ENCODE results near the gene APOL5. TPM values are rescaled to one million over a fixed set of nuclear protein-coding genes. Genes with fewer than 3 reads are reported as not detected.

Gene APOL5
- total RNA-seq, 1 experiment from 2014 or later: not detected

DNA sequence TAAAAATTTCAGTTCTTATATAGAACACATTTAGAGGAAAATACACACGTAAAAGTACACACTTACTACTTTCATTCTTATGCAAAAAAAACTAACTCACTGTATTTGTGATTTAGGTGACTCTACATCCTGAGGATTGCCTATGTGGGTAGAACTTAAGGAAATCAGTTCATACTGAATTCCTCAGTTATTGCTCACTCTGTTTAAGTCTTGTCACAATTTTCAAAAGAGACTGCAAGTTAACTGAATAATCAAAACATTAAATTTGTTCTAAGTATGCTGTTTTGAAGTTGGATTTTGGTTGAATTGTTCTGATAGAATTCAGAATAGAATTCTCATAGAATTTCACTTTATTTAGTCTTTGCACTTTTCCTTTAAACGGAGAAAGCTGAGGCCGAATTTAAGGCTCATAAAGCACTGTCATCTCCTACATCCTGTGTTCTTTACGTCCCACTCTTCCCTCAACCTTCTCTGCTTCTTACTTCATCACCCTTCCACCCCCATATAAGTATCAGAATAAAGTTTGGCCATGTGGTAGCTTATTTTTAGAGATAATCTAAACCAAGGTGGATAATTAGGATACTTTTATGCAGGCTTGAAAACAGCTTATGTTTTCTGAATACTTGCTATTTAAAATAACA, 59.8 kb downstream of the APOL5 start:
- H3K4me2 ChIP-seq: peak overlapping the region; percentile 5; the same call in 1 of the 2 replicates
- DNase-seq: peak in 1 of 2 experiments; percentile 79
- H3F3A ChIP-seq (ENCODE audit: insufficient read depth, low read depth): peaks cover 21% of the 10 kb centered on the region
- intact Hi-C loops (cut with micrococcal nuclease; ENCODE audit: unreplicated experiment): no loop called here
- TF ChIP-seq, protein P1, sequence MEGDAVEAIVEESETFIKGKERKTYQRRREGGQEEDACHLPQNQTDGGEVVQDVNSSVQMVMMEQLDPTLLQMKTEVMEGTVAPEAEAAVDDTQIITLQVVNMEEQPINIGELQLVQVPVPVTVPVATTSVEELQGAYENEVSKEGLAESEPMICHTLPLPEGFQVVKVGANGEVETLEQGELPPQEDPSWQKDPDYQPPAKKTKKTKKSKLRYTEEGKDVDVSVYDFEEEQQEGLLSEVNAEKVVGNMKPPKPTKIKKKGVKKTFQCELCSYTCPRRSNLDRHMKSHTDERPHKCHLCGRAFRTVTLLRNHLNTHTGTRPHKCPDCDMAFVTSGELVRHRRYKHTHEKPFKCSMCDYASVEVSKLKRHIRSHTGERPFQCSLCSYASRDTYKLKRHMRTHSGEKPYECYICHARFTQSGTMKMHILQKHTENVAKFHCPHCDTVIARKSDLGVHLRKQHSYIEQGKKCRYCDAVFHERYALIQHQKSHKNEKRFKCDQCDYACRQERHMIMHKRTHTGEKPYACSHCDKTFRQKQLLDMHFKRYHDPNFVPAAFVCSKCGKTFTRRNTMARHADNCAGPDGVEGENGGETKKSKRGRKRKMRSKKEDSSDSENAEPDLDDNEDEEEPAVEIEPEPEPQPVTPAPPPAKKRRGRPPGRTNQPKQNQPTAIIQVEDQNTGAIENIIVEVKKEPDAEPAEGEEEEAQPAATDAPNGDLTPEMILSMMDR (conservative IDR thresholded peaks at IDR 0.05): no peak
- no peaks in the 10 kb centered on the region for H3K9me3 ChIP-seq (ENCODE audit: insufficient read depth, low read depth)
- H3K4me3 ChIP-seq: no peak overlapping the region
- peaks cover 57% of the 10 kb centered on the region for H3K79me2 ChIP-seq (ENCODE audit: low read depth)
- H3K4me1 ChIP-seq (replicated peaks; ENCODE audit: insufficient read depth): peaks cover 20% of the 10 kb centered on the region
- CTCF ChIA-PET: no interaction called here
- BruUV-seq (replicated peaks): no TSS peak
- H3K36me3 ChIP-seq (ENCODE audit: low read depth): peaks cover 27% of the 10 kb centered on the region
- POLR2A ChIA-PET (ENCODE audit: unreplicated experiment): interaction anchor here (0.7 kb wide), 1 partner anchor 35 kb away, joined by 3 read pairs; no protein-coding TSS in a partner anchor
- no peaks in the 10 kb centered on the region for H3K27me3 ChIP-seq (ENCODE audit: insufficient read depth, low read depth)
- H3K9me2 ChIP-seq (ENCODE audit: insufficient read depth): no peaks in the 10 kb centered on the region
- no peak overlapping the region for H2AFZ ChIP-seq
- peak overlapping the region; percentile 65 for H3K27ac ChIP-seq
- H4K20me1 ChIP-seq (ENCODE audit: insufficient read depth): no peaks in the 10 kb centered on the region

Other genes with a start within 250 kb of the APOL5 start
- 0.70 and 0.95 TPM in 2 replicates for gene RASD2, start 177.0 kb upstream of the APOL5 start, total RNA-seq (2021)
- 5.0 and 5.8 TPM in 2 replicates for gene MB, start 100.5 kb upstream of the APOL5 start, total RNA-seq (2021)
- 16.7 and 18.6 TPM in 2 replicates for gene APOL6, start 69.4 kb upstream of the APOL5 start, total RNA-seq (2021)